ENCODE data around the gene LRRC74A. TPM values are rescaled to one million over a fixed set of nuclear protein-coding genes. Genes with fewer than 3 reads are reported as not detected.

The LRRC74A gene
- polyA plus RNA-seq, 1 of the 3 experiments (the other 2 are of a cell fraction) = not detected

DNA sequence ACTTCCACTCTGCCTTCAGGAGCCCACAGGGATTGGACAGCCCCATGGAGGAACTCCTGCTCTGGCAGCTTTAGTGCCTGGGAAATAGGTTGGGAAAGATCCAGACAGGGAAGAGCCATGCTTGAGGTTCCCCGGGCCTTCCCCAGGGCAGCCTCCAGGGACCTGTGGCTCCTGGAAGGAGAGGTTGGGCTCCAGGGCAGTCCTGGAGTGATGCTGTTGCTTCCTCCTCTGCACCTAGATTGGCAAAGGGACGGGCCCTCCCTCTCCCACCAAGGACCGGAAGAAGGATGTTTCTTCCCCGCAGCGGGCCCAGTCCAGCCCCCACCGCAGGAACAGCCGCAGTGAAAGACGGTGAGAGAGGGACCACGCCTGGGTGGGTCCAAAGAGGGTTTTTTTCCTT is 48.5 kb upstream of the LRRC74A start:
- Histone ChIP-seq H3K4me2 (no peak overlapping the region), H3K4me1 (ENCODE audit: control insufficient read depth in 1 of 2, insufficient read depth in 2 of 2, low read depth in 1 of 2, low read length in 1 of 2) (peaks cover 26 to 58% of the 10 kb centered on the region in 2 experiments), H3K4me3 (ENCODE audit: low read depth in 2 of 2, low read length in 1 of 2) (no peak overlapping the region), H3K9me2 (no peaks in the 10 kb centered on the region), H3K9ac (no peak overlapping the region), H3F3A (replicated peaks; ENCODE audit: insufficient read depth) (no peaks in the 10 kb centered on the region), H3K27ac (ENCODE audit: low read depth in 2 of 2, low read length in 1 of 2) (no peak overlapping the region), H2AFZ (ENCODE audit: low read depth) (no peak overlapping the region), H4K20me1 (ENCODE audit: insufficient read depth) (no peaks in the 10 kb centered on the region), H3K27me3 (ENCODE audit: insufficient read depth) (no peaks in the 10 kb centered on the region), H3K9me3 (no peaks in the 10 kb centered on the region), H3K36me3 (replicated peaks in 1 of 2; ENCODE audit: control insufficient read depth in 1 of 2, insufficient read depth in 2 of 2, low read length in 1 of 2) (peaks cover 0 to 12% of the 10 kb centered on the region in 2 experiments), H3K79me2 (ENCODE audit: insufficient read depth) (no peaks in the 10 kb centered on the region)
- no peak for DNase-seq
- POLR2A ChIA-PET = no interaction called here
- 95% methylated on average over 7 of the region's 9 CpGs for WGBS (ENCODE audit: low lambda C conversion rate)
- CTCF ChIA-PET = no interaction called here
- TF ChIP-seq EZH2phosphoT487 (IDR thresholded peaks at IDR 0.05; ENCODE audit: borderline replicate concordance, low read depth) (no peak), CHD2 (IDR thresholded peaks at IDR 0.05; ENCODE audit: low read length, partially characterized antibody) (no peak), YY1 (IDR thresholded peaks at IDR 0.05; ENCODE audit: low read depth) (no peak)

DNA sequence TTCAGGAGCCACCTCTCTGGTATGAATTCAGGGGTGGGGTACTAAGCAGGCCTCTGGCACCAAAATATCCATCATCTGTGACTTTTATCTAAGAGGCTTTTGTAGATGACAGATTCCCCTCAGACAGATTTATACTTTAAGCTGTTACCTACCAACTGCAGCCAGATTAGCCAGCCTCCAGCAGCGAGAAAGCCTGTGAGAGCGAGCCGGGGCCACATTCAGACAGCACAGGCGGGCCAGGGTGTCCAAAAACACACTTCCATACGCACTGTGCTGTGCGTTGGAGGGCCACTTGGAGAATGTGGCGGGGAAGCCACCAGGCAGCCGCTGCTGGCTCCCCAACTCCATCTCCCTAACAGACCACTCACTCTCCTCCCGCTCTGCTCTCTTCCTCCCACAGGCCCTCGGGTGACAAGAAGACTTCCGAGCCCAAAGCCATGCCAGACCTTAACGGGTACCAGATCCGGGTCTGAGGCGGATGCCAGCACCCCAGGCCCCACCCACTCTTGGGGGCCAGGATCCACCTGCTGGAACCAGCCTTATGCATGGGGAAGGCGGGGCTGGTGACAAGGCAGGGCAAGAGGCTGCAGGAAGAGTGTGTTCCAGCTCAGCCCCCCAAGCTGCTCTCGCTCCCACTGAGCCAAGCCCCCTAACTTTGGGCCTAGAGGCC is 47.5 kb upstream of the LRRC74A start:
- H3K4me2 ChIP-seq = no peak overlapping the region
- no peak overlapping the region for H2AFZ ChIP-seq (ENCODE audit: low read depth)
- TF ChIP-seq, protein P1, sequence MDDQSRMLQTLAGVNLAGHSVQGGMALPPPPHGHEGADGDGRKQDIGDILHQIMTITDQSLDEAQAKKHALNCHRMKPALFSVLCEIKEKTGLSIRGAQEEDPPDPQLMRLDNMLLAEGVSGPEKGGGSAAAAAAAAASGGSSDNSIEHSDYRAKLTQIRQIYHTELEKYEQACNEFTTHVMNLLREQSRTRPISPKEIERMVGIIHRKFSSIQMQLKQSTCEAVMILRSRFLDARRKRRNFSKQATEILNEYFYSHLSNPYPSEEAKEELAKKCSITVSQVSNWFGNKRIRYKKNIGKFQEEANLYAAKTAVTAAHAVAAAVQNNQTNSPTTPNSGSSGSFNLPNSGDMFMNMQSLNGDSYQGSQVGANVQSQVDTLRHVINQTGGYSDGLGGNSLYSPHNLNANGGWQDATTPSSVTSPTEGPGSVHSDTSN (IDR thresholded peaks at IDR 0.05) = no peak
- TF ChIP-seq FOXJ3 (CRISPR knock-in tag; IDR thresholded peaks at IDR 0.05) = no peak
- TF ChIP-seq POLR2AphosphoS5 (IDR thresholded peaks at IDR 0.05; ENCODE audit: low read depth, low read length) = no peak
- no peak for TF ChIP-seq NRF1 (IDR thresholded peaks at IDR 0.05; ENCODE audit: low read depth, low read length)
- TF ChIP-seq MEF2A (IDR thresholded peaks at IDR 0.05; ENCODE audit: borderline replicate concordance, low read depth) = no peak
- TF ChIP-seq, protein P2, sequence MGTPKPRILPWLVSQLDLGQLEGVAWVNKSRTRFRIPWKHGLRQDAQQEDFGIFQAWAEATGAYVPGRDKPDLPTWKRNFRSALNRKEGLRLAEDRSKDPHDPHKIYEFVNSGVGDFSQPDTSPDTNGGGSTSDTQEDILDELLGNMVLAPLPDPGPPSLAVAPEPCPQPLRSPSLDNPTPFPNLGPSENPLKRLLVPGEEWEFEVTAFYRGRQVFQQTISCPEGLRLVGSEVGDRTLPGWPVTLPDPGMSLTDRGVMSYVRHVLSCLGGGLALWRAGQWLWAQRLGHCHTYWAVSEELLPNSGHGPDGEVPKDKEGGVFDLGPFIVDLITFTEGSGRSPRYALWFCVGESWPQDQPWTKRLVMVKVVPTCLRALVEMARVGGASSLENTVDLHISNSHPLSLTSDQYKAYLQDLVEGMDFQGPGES (IDR thresholded peaks at IDR 0.05; ENCODE audit: low read depth, low read length) = no peak
- TF ChIP-seq, protein P3, sequence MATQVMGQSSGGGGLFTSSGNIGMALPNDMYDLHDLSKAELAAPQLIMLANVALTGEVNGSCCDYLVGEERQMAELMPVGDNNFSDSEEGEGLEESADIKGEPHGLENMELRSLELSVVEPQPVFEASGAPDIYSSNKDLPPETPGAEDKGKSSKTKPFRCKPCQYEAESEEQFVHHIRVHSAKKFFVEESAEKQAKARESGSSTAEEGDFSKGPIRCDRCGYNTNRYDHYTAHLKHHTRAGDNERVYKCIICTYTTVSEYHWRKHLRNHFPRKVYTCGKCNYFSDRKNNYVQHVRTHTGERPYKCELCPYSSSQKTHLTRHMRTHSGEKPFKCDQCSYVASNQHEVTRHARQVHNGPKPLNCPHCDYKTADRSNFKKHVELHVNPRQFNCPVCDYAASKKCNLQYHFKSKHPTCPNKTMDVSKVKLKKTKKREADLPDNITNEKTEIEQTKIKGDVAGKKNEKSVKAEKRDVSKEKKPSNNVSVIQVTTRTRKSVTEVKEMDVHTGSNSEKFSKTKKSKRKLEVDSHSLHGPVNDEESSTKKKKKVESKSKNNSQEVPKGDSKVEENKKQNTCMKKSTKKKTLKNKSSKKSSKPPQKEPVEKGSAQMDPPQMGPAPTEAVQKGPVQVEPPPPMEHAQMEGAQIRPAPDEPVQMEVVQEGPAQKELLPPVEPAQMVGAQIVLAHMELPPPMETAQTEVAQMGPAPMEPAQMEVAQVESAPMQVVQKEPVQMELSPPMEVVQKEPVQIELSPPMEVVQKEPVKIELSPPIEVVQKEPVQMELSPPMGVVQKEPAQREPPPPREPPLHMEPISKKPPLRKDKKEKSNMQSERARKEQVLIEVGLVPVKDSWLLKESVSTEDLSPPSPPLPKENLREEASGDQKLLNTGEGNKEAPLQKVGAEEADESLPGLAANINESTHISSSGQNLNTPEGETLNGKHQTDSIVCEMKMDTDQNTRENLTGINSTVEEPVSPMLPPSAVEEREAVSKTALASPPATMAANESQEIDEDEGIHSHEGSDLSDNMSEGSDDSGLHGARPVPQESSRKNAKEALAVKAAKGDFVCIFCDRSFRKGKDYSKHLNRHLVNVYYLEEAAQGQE (IDR thresholded peaks at IDR 0.05; ENCODE audit: low read depth, low read length) = no peak
- no peak for TF ChIP-seq RXRA (IDR thresholded peaks at IDR 0.05; ENCODE audit: borderline replicate concordance, low read depth)
- no peak for TF ChIP-seq RFX5 (IDR thresholded peaks at IDR 0.05; ENCODE audit: low read length)
- TF ChIP-seq EZH2phosphoT487 (IDR thresholded peaks at IDR 0.05; ENCODE audit: borderline replicate concordance, low read depth) = no peak
- no peak for TF ChIP-seq ELF1 (IDR thresholded peaks at IDR 0.05)
- TF ChIP-seq, protein P4, sequence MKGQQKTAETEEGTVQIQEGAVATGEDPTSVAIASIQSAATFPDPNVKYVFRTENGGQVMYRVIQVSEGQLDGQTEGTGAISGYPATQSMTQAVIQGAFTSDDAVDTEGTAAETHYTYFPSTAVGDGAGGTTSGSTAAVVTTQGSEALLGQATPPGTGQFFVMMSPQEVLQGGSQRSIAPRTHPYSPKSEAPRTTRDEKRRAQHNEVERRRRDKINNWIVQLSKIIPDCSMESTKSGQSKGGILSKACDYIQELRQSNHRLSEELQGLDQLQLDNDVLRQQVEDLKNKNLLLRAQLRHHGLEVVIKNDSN (IDR thresholded peaks at IDR 0.05; ENCODE audit: borderline replicate concordance, low read depth) = no peak
- no peak for DNase-seq
- no peaks in the 10 kb centered on the region for H3K79me2 ChIP-seq (ENCODE audit: insufficient read depth)
- H3K4me1 ChIP-seq (ENCODE audit: control insufficient read depth in 1 of 2, insufficient read depth in 2 of 2, low read depth in 1 of 2, low read length in 1 of 2) = peaks cover 19 to 50% of the 10 kb centered on the region in 2 experiments; a peak in 3 of 4 replicates
- 90% methylated on average over 11 of the region's 16 CpGs for WGBS (ENCODE audit: low lambda C conversion rate)
- H4K20me1 ChIP-seq (ENCODE audit: insufficient read depth) = no peaks in the 10 kb centered on the region
- H3K27me3 ChIP-seq (ENCODE audit: insufficient read depth) = no peaks in the 10 kb centered on the region
- H3K9me3 ChIP-seq = no peaks in the 10 kb centered on the region
- H3F3A ChIP-seq (replicated peaks; ENCODE audit: insufficient read depth) = no peaks in the 10 kb centered on the region
- H3K4me3 ChIP-seq (ENCODE audit: low read depth in 2 of 2, low read length in 1 of 2) = no peak overlapping the region
- no peak overlapping the region; a peak in 1 of 4 replicates for H3K27ac ChIP-seq (ENCODE audit: low read depth in 2 of 2, low read length in 1 of 2)
- no peaks in the 10 kb centered on the region for H3K9me2 ChIP-seq
- H3K9ac ChIP-seq = no peak overlapping the region
- H3K36me3 ChIP-seq (replicated peaks in 1 of 2; ENCODE audit: control insufficient read depth in 1 of 2, insufficient read depth in 2 of 2, low read length in 1 of 2) = peaks cover 0 to 15% of the 10 kb centered on the region in 2 experiments
- POLR2A ChIA-PET = no interaction called here
- CTCF ChIA-PET = interaction anchor here (1.0 to 7.7 kb wide), 3 partner anchors 8 to 68 kb away, joined by 3 to 147 read pairs (median 19); no protein-coding TSS in a partner anchor

Measured in SK-N-SH (cell line).